HG02970 (cell line): ENCODE results near the gene IFI30.
A peak's percentile ranks its signal among the peaks of the same experiment; 100 is the strongest.

Experiments used
- ATAC-seq: cut with Tn5 transposase; IDR thresholded peaks from one replicate; pipeline ENCODE4 v1.9.1; 2021; ENCODE audit warnings: mild to moderate bottlenecking, moderate library complexity, moderate number of reproducible peaks; ENCODE audit not compliant: unreplicated experiment, low FRiP score

The IFI30 gene

DNA sequence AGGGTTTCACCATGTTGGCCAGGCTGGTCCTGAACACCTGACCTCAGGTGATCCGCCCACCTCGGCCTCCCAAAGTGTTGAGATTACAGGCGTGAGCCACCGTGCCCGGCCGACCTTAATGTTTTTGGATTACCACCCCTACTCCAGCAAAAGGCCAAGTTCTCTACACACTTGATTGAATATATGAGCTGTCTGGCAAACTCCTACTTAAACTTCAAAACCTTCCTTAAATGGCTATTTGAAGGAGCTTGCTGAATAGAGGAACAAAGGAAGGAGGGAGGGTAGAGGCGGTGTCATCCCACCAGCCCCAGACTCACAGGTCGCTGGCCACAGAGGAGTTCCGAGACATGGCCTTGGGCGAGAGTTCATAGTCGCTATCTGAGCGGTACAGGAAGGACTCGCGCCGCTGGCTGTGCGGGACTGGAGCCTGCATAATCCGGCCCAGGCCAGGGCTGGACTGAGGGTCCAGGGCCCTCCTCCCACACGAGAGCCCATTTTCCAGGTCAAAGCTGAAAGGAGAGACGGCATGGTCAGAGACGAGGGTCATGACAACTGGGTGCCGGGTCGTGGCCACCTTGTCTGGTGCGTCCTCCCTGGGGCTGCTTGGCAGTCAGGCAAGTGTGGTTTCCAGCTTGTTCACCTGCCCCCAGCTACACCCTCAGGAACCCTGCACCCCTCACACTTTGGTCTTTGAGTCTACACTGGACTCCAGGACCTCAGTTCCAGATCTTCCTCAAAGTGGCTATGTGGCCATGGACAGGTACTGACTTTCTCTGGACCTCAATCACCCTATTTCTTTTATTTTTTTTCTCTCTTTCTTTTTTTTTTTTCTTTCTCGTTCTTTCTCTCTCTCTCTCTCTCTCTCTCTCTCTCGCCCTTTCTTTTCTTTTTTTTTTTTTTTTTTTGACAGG lies 48.5 kb downstream of the IFI30 start:
- ATAC-seq, result no peak

DNA sequence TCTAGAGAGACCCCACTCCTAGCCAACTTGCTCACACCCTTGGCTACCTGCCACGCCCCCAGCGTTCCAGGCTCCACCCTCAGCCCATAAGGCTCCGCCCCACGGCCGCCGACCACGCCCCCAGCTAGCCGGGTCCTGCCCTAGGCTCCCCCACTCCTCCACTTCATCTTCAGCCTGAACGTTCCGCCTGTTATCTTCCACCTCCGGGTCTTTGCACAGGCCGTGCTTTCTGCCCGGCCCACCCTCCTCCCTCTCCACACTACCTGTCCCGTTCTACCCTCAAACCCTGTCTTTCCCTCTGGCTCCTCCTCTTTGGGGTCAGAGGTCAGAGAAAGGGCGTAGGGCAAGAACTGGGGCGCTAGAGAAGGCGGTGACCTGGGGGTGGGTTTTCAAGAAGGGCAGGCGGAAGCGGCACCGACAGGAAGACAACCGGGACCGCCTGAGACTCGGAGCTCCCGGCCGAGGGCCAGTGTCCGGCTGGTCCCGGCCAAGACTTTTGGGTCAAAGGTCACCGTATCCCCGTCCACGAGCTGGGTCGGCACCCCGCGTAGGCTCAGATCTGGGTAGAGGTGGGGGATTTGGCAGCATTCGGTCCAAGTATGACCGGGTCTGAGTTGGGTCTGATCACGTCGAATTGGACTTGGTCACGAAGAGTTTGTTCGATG lies 50.4 kb downstream of the IFI30 start:
- ATAC-seq, result no peak

DNA sequence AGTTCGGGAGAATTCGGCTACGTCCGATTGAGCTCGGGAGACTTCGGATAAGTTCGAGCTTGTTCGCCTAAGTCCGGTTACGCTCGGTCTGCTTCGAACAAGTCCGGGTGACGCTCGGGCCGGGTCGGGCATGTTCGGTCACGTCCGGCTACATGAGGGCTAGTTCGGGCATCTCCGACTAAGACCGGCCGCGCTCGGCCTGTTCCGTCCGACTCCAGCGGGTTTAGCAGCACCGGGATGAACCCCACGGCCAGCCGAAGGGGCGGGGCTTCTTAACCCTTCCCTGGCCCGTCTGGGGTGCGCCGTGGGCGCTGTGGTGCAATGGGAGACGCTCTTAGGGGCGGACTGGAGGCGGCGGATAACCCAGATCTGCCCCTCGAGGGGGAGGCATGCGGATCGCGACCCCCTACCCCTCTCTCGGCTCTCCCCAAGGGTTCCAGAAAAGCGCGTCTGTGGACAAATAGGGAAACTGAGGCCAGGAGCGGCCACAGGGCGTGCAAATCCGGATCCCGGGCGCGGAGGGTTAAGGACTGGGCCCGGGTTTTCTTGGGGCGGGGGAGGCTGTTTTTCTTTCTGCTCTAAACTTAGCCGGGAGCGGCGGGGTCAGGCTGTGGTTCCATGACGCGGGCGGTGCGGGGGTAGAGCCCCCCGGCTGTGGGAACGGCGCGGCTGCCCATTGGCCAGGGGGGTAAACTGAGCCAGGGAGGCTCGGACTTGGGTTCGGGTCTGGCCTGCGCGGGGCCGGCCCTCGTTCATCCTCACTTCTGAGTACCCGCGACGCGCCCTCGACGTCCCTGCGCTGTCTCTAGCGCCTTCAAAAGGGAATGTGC lies 51.1 kb downstream of the IFI30 start:
- ATAC-seq, result peak; percentile 82

GRCh38 chr19:18225355-18225701 lies 51.7 kb downstream of the IFI30 start:
- ATAC-seq, result no peak

DNA sequence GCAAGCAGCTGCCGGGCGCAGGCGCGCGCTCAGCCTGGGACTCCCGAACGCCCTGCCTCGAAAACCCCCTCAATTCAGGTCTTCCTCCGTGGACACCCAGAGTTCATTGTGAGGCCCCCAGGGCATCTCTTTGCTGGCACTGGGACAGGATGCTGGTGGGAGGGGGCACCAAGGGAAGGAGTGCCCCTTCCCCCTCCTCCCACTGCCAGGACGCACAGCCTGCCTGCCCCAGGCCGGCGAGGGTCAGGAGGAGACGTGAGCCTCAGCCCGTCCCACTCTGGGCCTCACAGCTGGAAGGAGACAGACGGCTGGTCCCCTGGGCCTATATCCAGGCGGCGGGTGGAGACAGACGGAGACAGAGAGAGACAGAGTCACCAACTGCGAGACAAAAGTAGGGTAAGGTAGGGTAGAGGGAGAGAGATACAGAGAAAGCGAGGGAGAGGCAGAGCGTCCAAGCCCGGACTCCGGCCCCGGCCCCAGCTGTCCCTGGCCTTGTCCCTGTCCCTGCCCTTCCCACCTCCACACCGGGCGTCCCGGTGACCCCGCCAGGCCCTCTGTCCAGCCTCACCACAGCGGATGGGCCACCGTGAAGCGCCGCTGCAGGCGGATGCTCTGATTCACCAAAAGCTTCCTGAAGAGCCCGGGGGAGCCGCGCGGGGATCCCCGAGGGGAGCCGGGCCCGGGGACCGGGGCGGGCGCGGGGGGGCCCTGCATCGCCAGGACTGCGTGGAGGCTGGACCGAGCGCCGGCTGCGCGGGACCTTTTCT lies 52.3 kb downstream of the IFI30 start, which contains the start of gene PDE4C:
TSS of gene PDE4C (minus strand) at position 737 of the 767 bp plus-strand sequence. CDS start at position 714, 23 bp downstream.
- ATAC-seq, result no peak

DNA sequence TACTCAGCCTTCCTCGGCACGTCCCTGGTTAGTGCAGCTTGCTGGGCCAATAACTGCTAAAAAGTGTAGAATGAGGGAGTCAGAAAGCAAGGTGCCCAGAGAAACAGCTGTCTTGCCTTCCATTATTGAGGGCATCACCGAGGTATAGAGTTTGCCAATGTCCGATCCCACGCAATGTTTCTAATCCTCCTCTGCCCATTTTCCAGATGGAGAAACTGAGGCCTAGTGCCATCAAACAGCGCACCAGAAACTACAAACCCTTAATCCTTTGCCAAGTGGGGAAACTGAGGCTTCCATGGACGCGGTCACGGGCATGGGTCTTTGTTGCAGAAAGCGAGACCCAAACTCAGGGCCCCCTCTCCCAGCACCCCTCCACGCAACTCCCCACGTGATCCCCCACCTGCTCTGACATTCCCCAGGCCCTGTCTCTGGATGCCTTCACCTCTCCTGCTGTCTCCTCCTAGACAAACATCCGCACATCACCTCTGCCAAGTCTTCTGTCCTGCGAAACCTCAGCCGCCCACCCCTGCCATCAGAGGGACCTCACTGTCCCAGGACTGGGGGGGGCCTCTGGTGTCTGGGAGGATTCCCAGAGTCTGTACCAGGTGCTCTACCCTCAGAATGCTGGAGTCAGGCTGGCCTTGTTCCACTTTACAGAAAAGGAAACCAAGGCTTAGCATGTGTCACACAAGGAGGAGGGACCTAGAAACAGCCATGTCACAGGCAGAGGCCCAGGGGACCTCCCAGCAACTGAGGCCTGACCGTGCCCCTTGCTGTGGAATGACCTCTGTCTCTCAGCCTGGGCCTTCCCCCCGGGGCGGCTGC lies 53.6 kb downstream of the IFI30 start:
- ATAC-seq, result no peak
